Measurements from ENCODE around the gene TRH. TPM values are rescaled to one million over a fixed set of nuclear protein-coding genes. Genes with fewer than 3 reads are reported as not detected.

Gene TRH
- total RNA-seq, 6 experiments from 2014 or later, result not detected

- DNase-seq, result no peak
- Mint-ChIP-seq H3K4me3 (no peak overlapping the region), H3K4me1 (ENCODE audit: low read depth) (no peaks in the 10 kb centered on the region), H3K27ac (no peak overlapping the region), H3K36me3 (ENCODE audit: low read depth) (no peaks in the 10 kb centered on the region), H3K9me3 (no peaks in the 10 kb centered on the region), H3K27me3 (ENCODE audit: insufficient read depth) (peaks cover 60% of the 10 kb centered on the region)
- TF ChIP-seq CTCF (IDR thresholded peaks at IDR 0.05), result no peak
Measured at GRCh38 chr3:129953621-129954020, 20.9 kb upstream of the TRH start.

GRCh38 chr3:129954514-129954913 lies 20.0 kb upstream of the TRH start:
- no peak overlapping the region for H3K4me3 Mint-ChIP-seq
- no peaks in the 10 kb centered on the region for H3K4me1 Mint-ChIP-seq (ENCODE audit: low read depth)
- no peak for TF ChIP-seq CTCF (IDR thresholded peaks at IDR 0.05)
- peaks cover 56% of the 10 kb centered on the region for H3K27me3 Mint-ChIP-seq (ENCODE audit: insufficient read depth)
- H3K36me3 Mint-ChIP-seq (ENCODE audit: low read depth), result no peaks in the 10 kb centered on the region
- no peaks in the 10 kb centered on the region for H3K9me3 Mint-ChIP-seq
- DNase-seq, result no peak
- no peak overlapping the region for H3K27ac Mint-ChIP-seq

- Mint-ChIP-seq H3K27ac (no peak overlapping the region), H3K27me3 (ENCODE audit: insufficient read depth) (peaks cover 58% of the 10 kb centered on the region), H3K9me3 (no peaks in the 10 kb centered on the region), H3K4me3 (no peak overlapping the region), H3K4me1 (ENCODE audit: low read depth) (no peaks in the 10 kb centered on the region), H3K36me3 (ENCODE audit: low read depth) (no peaks in the 10 kb centered on the region)
- no peak for TF ChIP-seq CTCF (IDR thresholded peaks at IDR 0.05)
- DNase-seq, result no peak
Measured at GRCh38 chr3:129956936-129957335, 17.6 kb upstream of the TRH start.

GRCh38 chr3:129958755-129959154 lies 15.8 kb upstream of the TRH start:
- TF ChIP-seq CTCF (IDR thresholded peaks at IDR 0.05), result no peak
- H3K27me3 Mint-ChIP-seq (ENCODE audit: insufficient read depth), result peaks cover 46% of the 10 kb centered on the region
- no peak overlapping the region for H3K27ac Mint-ChIP-seq
- H3K4me3 Mint-ChIP-seq, result no peak overlapping the region
- H3K4me1 Mint-ChIP-seq (ENCODE audit: low read depth), result no peaks in the 10 kb centered on the region
- no peaks in the 10 kb centered on the region for H3K36me3 Mint-ChIP-seq (ENCODE audit: low read depth)
- H3K9me3 Mint-ChIP-seq, result no peaks in the 10 kb centered on the region
- DNase-seq, result no peak

- TF ChIP-seq CTCF (IDR thresholded peaks at IDR 0.05), result no peak
- Mint-ChIP-seq H3K36me3 (ENCODE audit: low read depth) (no peaks in the 10 kb centered on the region), H3K4me1 (ENCODE audit: low read depth) (no peaks in the 10 kb centered on the region), H3K27me3 (ENCODE audit: insufficient read depth) (peaks cover 33% of the 10 kb centered on the region), H3K27ac (no peak overlapping the region), H3K4me3 (no peak overlapping the region), H3K9me3 (no peaks in the 10 kb centered on the region)
- DNase-seq, result no peak
Measured at GRCh38 chr3:129961141-129961541, 13.4 kb upstream of the TRH start.

GRCh38 chr3:129962600-129962999 lies 11.9 kb upstream of the TRH start:
- no peak for DNase-seq
- no peaks in the 10 kb centered on the region for H3K36me3 Mint-ChIP-seq (ENCODE audit: low read depth)
- no peak overlapping the region for H3K27ac Mint-ChIP-seq
- H3K27me3 Mint-ChIP-seq (ENCODE audit: insufficient read depth), result peaks cover 32% of the 10 kb centered on the region
- no peak overlapping the region for H3K4me3 Mint-ChIP-seq
- H3K4me1 Mint-ChIP-seq (ENCODE audit: low read depth), result no peaks in the 10 kb centered on the region
- TF ChIP-seq CTCF (IDR thresholded peaks at IDR 0.05), result no peak
- H3K9me3 Mint-ChIP-seq, result no peaks in the 10 kb centered on the region
